Testis (tissue), 2 donors: ENCODE results near the gene CHMP6.

Experiments
- CTCF ChIP-seq, 3 experiments: fragments of 450-650 bp in 2 of 3; fragments of 200-600 bp in 1 of 3; sonication (generic) in 1 of 3; IDR thresholded peaks; one replicate each; pipeline ENCODE4 v1.5.1; 2016 to 2019; ENCODE audit warnings: antibody characterized with exemption in 3 of 3, mild to moderate bottlenecking in 2 of 3, moderate library complexity in 1 of 3
- POLR2A ChIP-seq: fragments of 450-650 bp; IDR thresholded peaks from one replicate; pipeline ENCODE4 v1.6.1; 2017; ENCODE audit warnings: antibody characterized with exemption, mild to moderate bottlenecking, moderate library complexity

GRCh38 chr17:80981929-80982425 lies 9.7 kb upstream of the CHMP6 start:
- TF ChIP-seq CTCF (IDR thresholded peaks at IDR 0.05) (no peak), POLR2A (no peak)
